ENCODE measurements around the gene BCAS3.
A peak's percentile ranks its signal among the peaks of the same experiment; 100 is the strongest.

The BCAS3 gene

DNA sequence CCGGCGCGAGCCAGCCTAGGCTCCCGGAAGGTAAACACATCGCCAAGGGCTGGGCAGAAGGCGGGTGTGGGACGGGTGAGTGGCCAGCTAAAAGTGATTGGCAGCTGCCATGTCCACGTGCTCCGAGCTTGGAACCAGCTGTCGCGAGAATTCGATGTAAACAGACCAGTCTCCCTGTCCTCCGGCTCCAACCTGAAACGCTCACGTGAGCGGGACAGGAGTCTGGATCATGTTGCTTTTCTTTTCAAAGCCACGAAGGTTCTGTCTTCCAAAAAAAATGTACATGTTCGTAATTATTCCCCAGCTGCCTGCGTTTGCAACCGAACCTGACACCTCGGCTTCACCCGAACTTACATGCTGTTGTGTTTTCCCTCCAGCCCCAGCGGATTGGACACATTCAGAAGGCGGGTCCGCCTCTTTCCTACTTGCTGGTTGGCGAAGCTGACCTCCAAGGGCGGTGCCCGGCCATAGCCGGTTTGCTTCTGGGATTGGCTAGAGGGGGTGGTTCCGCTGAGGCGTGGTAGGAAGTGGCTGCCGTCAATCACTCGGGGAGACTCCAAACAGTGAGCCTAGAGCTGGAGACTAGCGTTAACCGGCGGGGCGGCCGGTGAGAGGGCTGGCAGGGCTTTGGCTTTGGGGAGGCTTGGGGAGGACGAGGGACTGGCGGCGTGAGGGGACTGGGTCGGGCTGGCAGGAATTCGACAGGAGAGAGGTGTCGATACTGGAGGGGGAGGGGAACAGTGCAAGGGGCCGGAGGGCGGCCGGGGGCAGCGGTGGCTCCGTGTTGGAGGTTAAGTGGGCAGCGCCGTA, at the start of gene BCAS3:
BCAS3 (plus strand) TSS at position 544 of the 810 bp plus-strand sequence.
- no peaks in the 10 kb centered on the region for H3K36me3 ChIP-seq (ENCODE audit: control insufficient read depth in 2 of 2, insufficient read depth in 2 of 2, low read length in 2 of 2)
- peak within 1 kb of the TSS; percentile 81 to 87 for H3K9ac ChIP-seq (ENCODE audit: low read length in 2 of 2)
- no peaks in the 10 kb centered on the region for H3K9me3 ChIP-seq (ENCODE audit: control insufficient read depth in 2 of 2, low read length in 2 of 2)
- peak within 1 kb of the TSS; percentile 75 for H3K27ac ChIP-seq (ENCODE audit: low read length)
- H3K4me3 ChIP-seq (ENCODE audit: low read length in 2 of 2): peak within 1 kb of the TSS; percentile 84 to 90
- no peaks in the 10 kb centered on the region for H3K27me3 ChIP-seq (ENCODE audit: control insufficient read depth in 1 of 2, insufficient read depth in 2 of 2, low read length in 2 of 2)
- H3K4me1 ChIP-seq (ENCODE audit: control insufficient read depth, insufficient read depth, low read length): peaks cover 7% of the 10 kb centered on the region

DNA sequence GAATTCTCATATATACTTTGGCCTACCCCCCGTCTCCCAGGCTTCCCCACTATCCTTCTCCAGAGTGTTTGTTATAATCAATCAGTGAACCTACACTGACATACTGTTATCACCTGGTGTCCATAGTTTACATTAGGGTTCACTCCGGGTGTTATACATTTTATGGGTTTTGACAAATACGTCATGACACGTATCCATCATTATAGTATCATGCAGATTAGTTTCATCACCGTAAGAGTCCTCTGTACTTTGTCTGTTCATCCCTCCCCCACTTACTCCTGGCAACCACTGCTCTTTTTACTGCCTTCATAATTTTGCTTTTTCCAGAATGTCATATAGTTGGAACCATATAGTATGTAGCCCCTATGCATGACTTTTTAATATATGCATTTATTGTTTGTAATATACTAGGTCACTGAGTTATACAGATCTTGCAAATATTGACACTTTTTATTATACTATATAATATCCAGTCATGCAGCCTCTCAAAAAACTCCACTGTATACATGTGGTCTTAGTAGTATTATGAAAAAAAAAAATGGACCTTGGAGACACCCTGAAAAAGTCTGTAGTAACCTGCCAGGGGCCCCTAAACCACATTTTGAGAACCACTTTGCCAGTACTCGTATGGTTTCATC, 49.3 kb upstream of the BCAS3 start:
- H3K9ac ChIP-seq (ENCODE audit: low read length in 2 of 2): no peak overlapping the region
- peaks cover 2 to 4% of the 10 kb centered on the region in 2 donors for H3K36me3 ChIP-seq (ENCODE audit: control insufficient read depth in 2 of 2, insufficient read depth in 2 of 2, low read length in 2 of 2)

DNA sequence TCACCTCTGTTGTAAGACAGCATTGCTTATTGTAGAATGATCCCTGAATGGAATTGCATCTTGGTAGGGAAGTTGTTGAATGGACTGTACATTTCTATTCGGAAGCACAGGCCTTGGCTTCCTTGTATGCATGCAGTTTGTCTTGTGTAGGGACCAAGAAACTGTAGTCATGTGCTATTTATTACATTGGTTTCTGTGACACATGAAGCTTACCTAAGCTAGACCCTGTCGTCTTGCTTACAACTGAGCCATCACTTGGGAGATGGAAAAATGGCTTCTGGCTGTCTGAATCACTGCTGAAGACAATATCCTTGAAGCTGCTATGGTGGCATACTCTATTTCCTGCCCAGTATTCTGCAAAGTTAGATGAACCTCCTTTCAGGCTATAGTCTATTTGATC, 48.5 kb upstream of the BCAS3 start:
- Histone ChIP-seq H3K36me3 (ENCODE audit: control insufficient read depth in 2 of 2, insufficient read depth in 2 of 2, low read length in 2 of 2) (peaks cover 4 to 6% of the 10 kb centered on the region in 2 donors), H3K4me1 (ENCODE audit: control insufficient read depth, insufficient read depth, low read length) (no peaks in the 10 kb centered on the region), H3K4me3 (ENCODE audit: low read length in 2 of 2) (no peak overlapping the region), H3K9ac (ENCODE audit: low read length in 2 of 2) (no peak overlapping the region), H3K9me3 (ENCODE audit: control insufficient read depth in 2 of 2, low read length in 2 of 2) (no peaks in the 10 kb centered on the region), H3K27ac (ENCODE audit: low read length) (no peak overlapping the region), H3K27me3 (ENCODE audit: control insufficient read depth in 1 of 2, insufficient read depth in 2 of 2, low read length in 2 of 2) (no peaks in the 10 kb centered on the region)

More for the DNA sequence above, 49.3 kb upstream of the BCAS3 start:
- Histone ChIP-seq H3K4me1 (ENCODE audit: control insufficient read depth, insufficient read depth, low read length) (no peaks in the 10 kb centered on the region), H3K9me3 (ENCODE audit: control insufficient read depth in 2 of 2, low read length in 2 of 2) (no peaks in the 10 kb centered on the region), H3K4me3 (ENCODE audit: low read length in 2 of 2) (no peak overlapping the region), H3K27ac (ENCODE audit: low read length) (no peak overlapping the region), H3K27me3 (ENCODE audit: control insufficient read depth in 1 of 2, insufficient read depth in 2 of 2, low read length in 2 of 2) (no peaks in the 10 kb centered on the region)

DNA sequence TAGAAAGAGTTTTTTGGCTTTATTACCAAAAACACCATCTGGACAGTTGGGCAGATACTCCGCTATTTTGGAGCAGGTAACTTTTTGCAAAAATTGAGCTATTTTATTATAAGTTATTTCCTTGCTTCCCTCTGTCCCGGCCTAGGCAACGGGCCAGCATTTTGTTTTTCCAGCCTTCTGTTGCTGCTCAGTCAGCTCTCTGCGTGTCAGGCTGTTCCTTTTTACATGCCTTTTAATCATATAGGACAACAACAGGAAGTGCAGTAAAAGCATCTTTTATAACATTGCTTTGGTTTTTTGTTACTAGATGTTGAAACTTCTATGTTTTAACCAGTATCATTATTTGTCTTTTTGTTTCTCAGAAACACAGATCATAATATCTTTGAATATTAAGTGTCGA, 47.3 kb upstream of the BCAS3 start:
- H3K4me1 ChIP-seq (ENCODE audit: control insufficient read depth, insufficient read depth, low read length): no peaks in the 10 kb centered on the region
- H3K9ac ChIP-seq (ENCODE audit: low read length in 2 of 2): no peak overlapping the region
- H3K27ac ChIP-seq (ENCODE audit: low read length): no peak overlapping the region
- H3K9me3 ChIP-seq (ENCODE audit: control insufficient read depth in 2 of 2, low read length in 2 of 2): no peaks in the 10 kb centered on the region
- H3K4me3 ChIP-seq (ENCODE audit: low read length in 2 of 2): no peak overlapping the region
- H3K27me3 ChIP-seq (ENCODE audit: control insufficient read depth in 1 of 2, insufficient read depth in 2 of 2, low read length in 2 of 2): no peaks in the 10 kb centered on the region
- H3K36me3 ChIP-seq (ENCODE audit: control insufficient read depth in 2 of 2, insufficient read depth in 2 of 2, low read length in 2 of 2): peaks cover 4 to 12% of the 10 kb centered on the region in 2 donors

DNA sequence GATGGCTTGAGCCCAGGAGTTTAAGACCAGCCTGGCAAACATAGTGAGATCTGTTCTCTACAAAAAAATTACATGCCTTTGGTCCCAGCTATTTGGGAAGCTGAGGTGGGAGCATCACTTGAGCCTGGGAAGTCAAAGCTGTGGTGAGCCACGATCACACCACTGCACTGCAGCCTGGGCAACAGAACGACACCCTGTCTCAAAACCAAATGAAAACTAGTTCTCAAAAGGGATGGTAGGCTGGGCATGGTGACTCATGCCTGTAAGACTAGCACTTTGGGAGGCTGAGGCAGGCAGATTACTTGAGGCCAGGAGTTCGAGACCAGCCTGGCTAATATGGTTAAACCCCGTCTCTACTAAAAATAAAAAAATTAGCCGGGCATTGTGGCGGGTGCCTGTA, 46.5 kb upstream of the BCAS3 start:
- Histone ChIP-seq H3K9ac (ENCODE audit: low read length in 2 of 2) (no peak overlapping the region), H3K36me3 (ENCODE audit: control insufficient read depth in 2 of 2, insufficient read depth in 2 of 2, low read length in 2 of 2) (peaks cover 6 to 18% of the 10 kb centered on the region in 2 donors), H3K4me1 (ENCODE audit: control insufficient read depth, insufficient read depth, low read length) (no peaks in the 10 kb centered on the region), H3K9me3 (ENCODE audit: control insufficient read depth in 2 of 2, low read length in 2 of 2) (no peaks in the 10 kb centered on the region), H3K27me3 (ENCODE audit: control insufficient read depth in 1 of 2, insufficient read depth in 2 of 2, low read length in 2 of 2) (no peaks in the 10 kb centered on the region), H3K4me3 (ENCODE audit: low read length in 2 of 2) (no peak overlapping the region), H3K27ac (ENCODE audit: low read length) (no peak overlapping the region)

DNA sequence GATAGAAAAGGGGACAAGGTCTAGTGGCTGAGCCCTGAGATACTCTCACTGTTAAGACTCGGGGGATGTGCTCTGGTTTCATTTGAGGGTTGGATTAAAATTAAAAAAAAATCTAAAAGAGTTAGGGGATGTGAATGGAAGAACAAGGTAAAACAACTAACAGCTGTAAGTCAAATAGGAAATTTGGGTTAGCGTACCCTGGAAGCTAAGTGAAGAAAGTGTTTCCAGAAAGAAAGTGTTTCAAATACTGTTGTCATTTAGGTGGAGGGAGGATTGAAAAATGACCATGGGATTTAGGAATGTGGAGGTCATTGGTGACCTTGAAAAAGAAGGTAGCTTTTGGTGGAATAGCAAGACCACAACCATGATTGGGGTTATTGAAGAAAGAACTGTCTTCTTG, 40.0 kb upstream of the BCAS3 start:
- Histone ChIP-seq H3K9ac (ENCODE audit: low read length in 2 of 2) (no peak overlapping the region), H3K36me3 (ENCODE audit: control insufficient read depth in 2 of 2, insufficient read depth in 2 of 2, low read length in 2 of 2) (peaks cover 9 to 17% of the 10 kb centered on the region in 2 donors), H3K4me1 (ENCODE audit: control insufficient read depth, insufficient read depth, low read length) (peaks cover 4% of the 10 kb centered on the region), H3K4me3 (ENCODE audit: low read length in 2 of 2) (no peak overlapping the region), H3K27me3 (ENCODE audit: control insufficient read depth in 1 of 2, insufficient read depth in 2 of 2, low read length in 2 of 2) (no peaks in the 10 kb centered on the region), H3K9me3 (ENCODE audit: control insufficient read depth in 2 of 2, low read length in 2 of 2) (no peaks in the 10 kb centered on the region), H3K27ac (ENCODE audit: low read length) (no peak overlapping the region)

DNA sequence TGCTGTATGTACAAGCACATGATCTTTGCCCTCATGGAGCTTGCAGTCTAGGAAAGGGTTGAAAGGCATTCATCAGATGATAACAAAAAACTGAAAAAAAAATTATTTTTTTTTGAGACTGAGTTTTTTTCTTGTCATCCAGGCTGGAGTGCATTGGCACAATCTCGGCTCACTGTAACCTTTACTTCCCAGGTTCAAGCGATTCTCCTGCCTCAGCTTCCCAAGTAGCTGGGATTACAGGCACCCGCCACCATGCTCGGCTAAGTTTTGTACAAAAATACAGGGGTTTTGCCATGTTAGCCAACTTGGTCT, 38.7 kb upstream of the BCAS3 start:
- no peak overlapping the region for H3K27ac ChIP-seq (ENCODE audit: low read length)
- H3K4me3 ChIP-seq (ENCODE audit: low read length in 2 of 2): no peak overlapping the region
- peaks cover 11 to 16% of the 10 kb centered on the region in 2 donors for H3K36me3 ChIP-seq (ENCODE audit: control insufficient read depth in 2 of 2, insufficient read depth in 2 of 2, low read length in 2 of 2)
- peaks cover 4% of the 10 kb centered on the region for H3K4me1 ChIP-seq (ENCODE audit: control insufficient read depth, insufficient read depth, low read length)
- no peaks in the 10 kb centered on the region for H3K27me3 ChIP-seq (ENCODE audit: control insufficient read depth in 1 of 2, insufficient read depth in 2 of 2, low read length in 2 of 2)
- H3K9ac ChIP-seq (ENCODE audit: low read length in 2 of 2): no peak overlapping the region
- no peaks in the 10 kb centered on the region for H3K9me3 ChIP-seq (ENCODE audit: control insufficient read depth in 2 of 2, low read length in 2 of 2)

DNA sequence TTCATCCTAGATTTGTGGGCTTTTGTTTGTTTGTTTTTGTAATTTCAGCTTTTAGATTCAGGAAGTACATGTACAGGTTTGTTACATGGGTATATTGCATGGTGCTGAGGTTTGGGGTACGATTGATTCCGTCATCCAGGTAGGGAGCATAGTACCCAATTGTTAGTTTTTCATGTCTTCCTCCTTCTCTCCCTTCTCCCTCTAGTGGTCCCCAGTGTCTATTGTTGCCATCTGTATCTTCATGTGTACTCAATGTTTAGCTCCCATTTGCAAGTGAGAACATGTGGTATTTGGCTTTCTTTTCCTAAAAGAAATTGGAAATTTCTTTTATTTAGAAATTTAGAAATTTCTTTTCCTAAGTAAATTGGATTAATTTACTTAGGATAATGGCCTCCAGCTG, 37.1 kb upstream of the BCAS3 start:
- H3K4me1 ChIP-seq (ENCODE audit: control insufficient read depth, insufficient read depth, low read length): peaks cover 4% of the 10 kb centered on the region
- H3K36me3 ChIP-seq (ENCODE audit: control insufficient read depth in 2 of 2, insufficient read depth in 2 of 2, low read length in 2 of 2): peaks cover 8% of the 10 kb centered on the region in 2 donors
- no peaks in the 10 kb centered on the region for H3K9me3 ChIP-seq (ENCODE audit: control insufficient read depth in 2 of 2, low read length in 2 of 2)
- H3K27ac ChIP-seq (ENCODE audit: low read length): no peak overlapping the region
- H3K27me3 ChIP-seq (ENCODE audit: control insufficient read depth in 1 of 2, insufficient read depth in 2 of 2, low read length in 2 of 2): no peaks in the 10 kb centered on the region
- no peak overlapping the region for H3K9ac ChIP-seq (ENCODE audit: low read length in 2 of 2)
- H3K4me3 ChIP-seq (ENCODE audit: low read length in 2 of 2): no peak overlapping the region

DNA sequence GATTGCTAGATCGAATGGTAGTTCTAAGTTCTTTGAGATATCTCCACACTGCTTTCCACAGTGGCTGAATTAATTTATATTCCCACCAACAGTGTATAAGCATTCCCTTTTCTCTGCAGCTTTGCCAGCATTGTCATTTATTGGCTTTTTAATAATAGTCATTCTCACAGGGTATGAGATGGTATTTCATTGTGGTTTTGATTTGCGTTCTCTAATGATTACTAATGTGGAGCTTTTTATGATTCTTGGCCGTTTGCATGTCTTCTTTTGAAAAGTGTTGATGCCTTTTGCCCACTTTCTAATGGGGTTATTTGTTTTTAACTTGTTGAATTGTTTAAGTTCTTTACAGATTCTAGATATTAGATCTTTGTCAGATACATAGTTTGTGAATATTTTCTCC, 36.5 kb upstream of the BCAS3 start:
- Histone ChIP-seq H3K27ac (ENCODE audit: low read length) (no peak overlapping the region), H3K27me3 (ENCODE audit: control insufficient read depth in 1 of 2, insufficient read depth in 2 of 2, low read length in 2 of 2) (no peaks in the 10 kb centered on the region), H3K4me1 (ENCODE audit: control insufficient read depth, insufficient read depth, low read length) (peaks cover 4% of the 10 kb centered on the region), H3K9me3 (ENCODE audit: control insufficient read depth in 2 of 2, low read length in 2 of 2) (no peaks in the 10 kb centered on the region), H3K36me3 (ENCODE audit: control insufficient read depth in 2 of 2, insufficient read depth in 2 of 2, low read length in 2 of 2) (peaks cover 4 to 7% of the 10 kb centered on the region in 2 donors), H3K9ac (ENCODE audit: low read length in 2 of 2) (no peak overlapping the region), H3K4me3 (ENCODE audit: low read length in 2 of 2) (no peak overlapping the region)

DNA sequence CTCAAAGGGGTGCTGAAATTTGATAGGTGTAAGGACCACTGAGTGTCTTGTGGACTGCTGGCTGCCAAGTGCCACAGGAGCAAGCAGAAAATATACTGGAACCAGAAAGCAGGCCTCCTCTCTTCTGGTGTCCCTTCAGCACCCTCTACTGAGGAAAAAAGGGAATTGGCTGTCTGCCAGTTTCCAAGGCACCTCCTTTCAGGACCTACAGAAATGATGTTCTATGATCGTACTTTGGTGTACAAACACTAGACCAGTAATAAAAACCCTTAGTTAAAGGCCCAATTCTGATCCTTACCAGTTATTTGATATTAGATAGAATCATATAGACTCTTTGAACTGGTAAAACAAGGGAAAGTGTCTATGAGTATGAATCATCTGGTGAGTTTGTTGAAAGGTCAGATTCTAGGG, 35.8 kb upstream of the BCAS3 start:
- Histone ChIP-seq H3K4me3 (ENCODE audit: low read length in 2 of 2) (no peak overlapping the region), H3K9me3 (ENCODE audit: control insufficient read depth in 2 of 2, low read length in 2 of 2) (no peaks in the 10 kb centered on the region), H3K36me3 (ENCODE audit: control insufficient read depth in 2 of 2, insufficient read depth in 2 of 2, low read length in 2 of 2) (peaks cover 4% of the 10 kb centered on the region in 2 donors), H3K27ac (ENCODE audit: low read length) (no peak overlapping the region), H3K4me1 (ENCODE audit: control insufficient read depth, insufficient read depth, low read length) (peaks cover 4% of the 10 kb centered on the region), H3K9ac (ENCODE audit: low read length in 2 of 2) (no peak overlapping the region), H3K27me3 (ENCODE audit: control insufficient read depth in 1 of 2, insufficient read depth in 2 of 2, low read length in 2 of 2) (no peaks in the 10 kb centered on the region)

DNA sequence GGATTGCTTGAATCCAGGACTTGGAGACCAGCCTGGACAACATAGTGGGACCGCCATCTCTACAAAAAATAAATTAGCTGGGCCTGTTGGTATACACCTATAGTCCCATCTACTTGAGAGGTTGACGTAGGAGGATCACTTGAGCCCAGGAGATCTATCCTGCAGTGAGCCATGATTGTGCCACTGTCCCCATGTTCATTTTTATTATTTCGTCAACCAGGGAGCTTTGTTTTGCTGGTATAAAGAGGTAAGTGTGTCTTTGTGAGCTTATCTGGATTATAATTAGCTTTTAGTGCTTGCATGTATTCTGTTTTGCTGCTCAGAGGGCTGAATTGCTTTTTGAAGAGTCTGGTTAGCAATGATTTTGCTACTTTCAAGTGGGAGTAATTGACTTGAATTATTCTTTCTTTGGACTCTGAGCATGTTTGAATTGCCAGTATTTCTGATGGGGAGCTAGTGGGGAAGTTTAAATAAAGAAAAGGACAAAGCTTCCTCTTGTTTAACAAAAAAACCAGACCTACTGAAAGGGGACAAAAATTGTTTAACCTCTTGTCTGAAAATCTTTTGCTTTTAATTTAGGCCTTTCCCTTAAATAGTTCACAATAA, 31.6 kb upstream of the BCAS3 start:
- Histone ChIP-seq H3K27ac (ENCODE audit: low read length) (no peak overlapping the region), H3K9ac (ENCODE audit: low read length in 2 of 2) (no peak overlapping the region)

More for the DNA sequence above, 31.6 kb upstream of the BCAS3 start:
- H3K27me3 ChIP-seq (ENCODE audit: control insufficient read depth in 1 of 2, insufficient read depth in 2 of 2, low read length in 2 of 2): no peaks in the 10 kb centered on the region
- no peak overlapping the region for H3K4me3 ChIP-seq (ENCODE audit: low read length in 2 of 2)
- no peaks in the 10 kb centered on the region for H3K9me3 ChIP-seq (ENCODE audit: control insufficient read depth in 2 of 2, low read length in 2 of 2)
- peaks cover 9 to 13% of the 10 kb centered on the region in 2 donors for H3K36me3 ChIP-seq (ENCODE audit: control insufficient read depth in 2 of 2, insufficient read depth in 2 of 2, low read length in 2 of 2)
- peaks cover 4% of the 10 kb centered on the region for H3K4me1 ChIP-seq (ENCODE audit: control insufficient read depth, insufficient read depth, low read length)
